NCI-H128 (cell line): ENCODE data around the gene RBKS.
"Not testable (repeated sequence)": the region's sequence is repeated elsewhere in the genome, so short reads cannot be mapped to it uniquely, and the experiment has no call there.

Source experiments
- DNase-seq: peaks from one replicate; lab custom pipeline; 2025; ENCODE audit not compliant: unreplicated experiment; lab: John Stamatoyannopoulos, UW

The RBKS gene

GRCh38 chr2:27765621-27766286 is 124.4 kb downstream of the RBKS start:
- DNase-seq, result no peak

- DNase-seq, result not testable (repeated sequence)
Observed at GRCh38 chr2:27764526-27764925, 125.7 kb downstream of the RBKS start.

GRCh38 chr2:27763907-27764267 is 126.3 kb downstream of the RBKS start:
- no peak for DNase-seq

GRCh38 chr2:27762951-27763906 is 127.0 kb downstream of the RBKS start:
- DNase-seq, result no peak

GRCh38 chr2:27756544-27757498 is 133.4 kb downstream of the RBKS start:
- DNase-seq, result no peak

GRCh38 chr2:27756091-27756490 is 134.1 kb downstream of the RBKS start:
- DNase-seq, result no peak

GRCh38 chr2:27754831-27755230 is 135.4 kb downstream of the RBKS start:
- no peak for DNase-seq

- no peak for DNase-seq
Observed at GRCh38 chr2:27754138-27754588, 136.0 kb downstream of the RBKS start.

GRCh38 chr2:27752551-27753237 is 137.5 kb downstream of the RBKS start:
- DNase-seq, result no peak

- DNase-seq, result no peak
Observed at GRCh38 chr2:27751377-27751776, 138.8 kb downstream of the RBKS start.

- not testable (repeated sequence) for DNase-seq
Observed at GRCh38 chr2:27748803-27749554, 141.2 kb downstream of the RBKS start.

- DNase-seq, result no peak
Observed at GRCh38 chr2:27747827-27748352, 142.3 kb downstream of the RBKS start.

GRCh38 chr2:27746325-27746724 is 143.9 kb downstream of the RBKS start:
- no peak for DNase-seq

GRCh38 chr2:27745494-27745893 is 144.7 kb downstream of the RBKS start:
- DNase-seq, result not testable (repeated sequence)

GRCh38 chr2:27742571-27742970 is 147.6 kb downstream of the RBKS start:
- DNase-seq, result no peak

- no peak for DNase-seq
Observed at GRCh38 chr2:27741673-27742072, 148.5 kb downstream of the RBKS start.

GRCh38 chr2:27739058-27739373 is 151.2 kb downstream of the RBKS start:
- DNase-seq, result no peak

GRCh38 chr2:27738349-27739057 is 151.7 kb downstream of the RBKS start:
- no peak for DNase-seq
